Activated CD4-positive, alpha-beta T cell treated with anti-CD3 and anti-CD28 coated beads for 36 hours (primary cell): ENCODE measurements around the gene RNF41. TPM values are rescaled to one million over a fixed set of nuclear protein-coding genes. Genes with fewer than 3 reads are reported as not detected.
"Not testable (repeated sequence)": the region's sequence is repeated elsewhere in the genome, so short reads cannot be mapped to it uniquely, and the experiment has no call there.

Experiments
- ATAC-seq: fragments of 200-7000 bp; cut with Tn5 transposase; one replicate; pipeline ENCODE4 v1.10.0; 2021; ENCODE audit warnings: mild to moderate bottlenecking, moderate library complexity
- CTCF ChIA-PET: fragments of 350-600 bp; sonication (Branson Sonifier 250); formaldehyde crosslinking; loops from one replicate; lab custom pipeline; 2021; ENCODE audit warnings: antibody characterized with exemption; lab: Charles Lee
- POLR2A ChIA-PET: fragments of 350-600 bp; sonication (Branson Sonifier 250); formaldehyde crosslinking; loops from one replicate; lab custom pipeline; 2021; ENCODE audit warnings: antibody characterized with exemption, inconsistent platforms; lab: Charles Lee
- DNase-seq: peaks from one replicate; pipeline ENCODE4 v3.0.0-alpha.2; 2020
- H3K27ac Mint-ChIP-seq: one replicate; pipeline ENCODE4 v1.8.0; 2021; ENCODE audit warnings: mixed read lengths
- H3K27me3 Mint-ChIP-seq: one replicate; pipeline ENCODE4 v1.8.0; 2021; ENCODE audit warnings: mixed read lengths
- H3K36me3 Mint-ChIP-seq: one replicate; pipeline ENCODE4 v1.8.0; 2021; ENCODE audit warnings: low read depth, mixed read lengths
- H3K4me1 Mint-ChIP-seq: one replicate; pipeline ENCODE4 v1.8.0; 2021; ENCODE audit warnings: mixed read lengths
- H3K4me3 Mint-ChIP-seq: one replicate; pipeline ENCODE4 v1.8.0; 2021; ENCODE audit warnings: mild to moderate bottlenecking, moderate library complexity, mixed read lengths
- H3K9me3 Mint-ChIP-seq: one replicate; pipeline ENCODE4 v1.8.0; 2021; ENCODE audit warnings: low read depth, mixed read lengths
- intact Hi-C, 2 experiments: fragments of 100-400 bp; cut with DNase I in 1 of 2; cut with micrococcal nuclease in 1 of 2; formaldehyde crosslinking; loops; one replicate each; pipeline versions ENCODE4 v1.14.2 to v1.15.1; 2022 to 2024; cut with DNase I, micrococcal nuclease
- total RNA-seq, 2 experiments: library from RNA; stranded (reverse); gene quantifications; one replicate each; pipeline ENCODE4 v1.2.3, GENCODE V29; 2021

Gene RNF41
- total RNA-seq, 2 experiments from 2014 or later, result 25.2 to 28.8 TPM

- H3K4me3 Mint-ChIP-seq, H3K36me3 Mint-ChIP-seq, POLR2A ChIA-PET, H3K27me3 Mint-ChIP-seq, H3K4me1 Mint-ChIP-seq, ATAC-seq, H3K9me3 Mint-ChIP-seq, intact Hi-C loops, DNase-seq, H3K27ac Mint-ChIP-seq: not testable (repeated sequence)
- CTCF ChIA-PET, result interaction anchor here (0.7 to 3.4 kb wide), 5 partner anchors 9 to 89 kb away, joined by 3 to 10 read pairs (median 5); partner anchors contain the start of gene RNF41
Observed at GRCh38 chr12:56196818-56197550, 24.7 kb downstream of the RNF41 start.

GRCh38 chr12:56193025-56193578, 28.6 kb downstream of the RNF41 start:
- H3K4me1 Mint-ChIP-seq, result peaks cover 17% of the 10 kb centered on the region
- POLR2A ChIA-PET, result interaction anchor here (0.7 kb wide), 1 partner anchor 17 kb away, joined by 3 read pairs; no protein-coding TSS in a partner anchor

DNA sequence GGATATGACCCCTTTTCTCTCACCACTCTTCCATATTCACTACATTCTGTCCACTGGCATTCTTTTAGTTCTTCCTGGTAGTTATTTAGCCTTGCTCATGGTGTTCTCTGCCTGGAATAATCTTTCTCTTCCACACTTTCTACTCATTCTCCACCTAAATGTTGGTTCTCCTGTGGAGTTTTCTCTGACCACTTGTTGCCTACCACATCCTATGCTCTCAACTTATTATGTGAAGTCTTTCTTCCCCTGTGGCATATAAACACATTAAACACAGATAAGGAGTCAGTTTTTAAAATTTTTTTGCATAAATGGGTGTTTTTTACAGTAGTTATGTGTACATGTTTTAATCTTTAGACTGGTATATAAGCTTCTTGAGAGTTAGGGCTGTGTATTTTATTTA, 29.1 kb downstream of the RNF41 start:
- no peak overlapping the region for H3K4me3 Mint-ChIP-seq
- H3K9me3 Mint-ChIP-seq, result no peaks in the 10 kb centered on the region
- no peaks in the 10 kb centered on the region for H3K27me3 Mint-ChIP-seq
- intact Hi-C loops, result loop anchor here (2.0 to 5.0 kb wide), 4 partner anchors 66 to 380 kb away; partner anchors contain the start of genes ANKRD52 (in 1 of the 2) and COQ10A (in 1 of the 2)
- DNase-seq (no peak), ATAC-seq (no peak)
- peaks cover 23% of the 10 kb centered on the region for H3K4me1 Mint-ChIP-seq
- POLR2A ChIA-PET, result interaction anchor here (0.7 kb wide), 1 partner anchor 17 kb away, joined by 3 read pairs; no protein-coding TSS in a partner anchor
- CTCF ChIA-PET, result interaction anchor here (0.5 to 6.1 kb wide), 13 partner anchors 16 to 436 kb away, joined by 3 to 112 read pairs (median 5); partner anchors contain the start of genes COQ10A, ESYT1, RNF41 and ZC3H10
- H3K36me3 Mint-ChIP-seq, result peaks cover 9% of the 10 kb centered on the region
- no peak overlapping the region for H3K27ac Mint-ChIP-seq

More at GRCh38 chr12:56193025-56193578, 28.6 kb downstream of the RNF41 start:
- peak; percentile 88 for DNase-seq
- Mint-ChIP-seq H3K9me3 (no peaks in the 10 kb centered on the region), H3K4me3 (no peak overlapping the region), H3K27ac (peak overlapping the region; percentile 13), H3K27me3 (no peaks in the 10 kb centered on the region), H3K36me3 (peaks cover 4% of the 10 kb centered on the region)
- intact Hi-C loops, result loop anchor here (1.0 to 5.0 kb wide), 8 partner anchors 31 to 379 kb away; partner anchors contain the start of genes ANKRD52 (in 2 of the 2), NABP2 (in 2 of the 2), COQ10A (in 1 of the 2) and CS (in 1 of the 2)
- CTCF ChIA-PET, result interaction anchor here (0.6 to 6.1 kb wide), 13 partner anchors 15 to 436 kb away, joined by 3 to 112 read pairs (median 5); partner anchors contain the start of genes COQ10A, ESYT1, RNF41 and ZC3H10
- no peak for ATAC-seq

GRCh38 chr12:56190695-56191155, 31.0 kb downstream of the RNF41 start:
- ChIA-PET POLR2A (interaction anchor here (0.7 kb wide), 1 partner anchor 39 kb away, joined by 3 read pairs; no protein-coding TSS in a partner anchor), CTCF (interaction anchor here (0.6 to 6.1 kb wide), 14 partner anchors 10 to 270 kb away, joined by 3 to 112 read pairs (median 4); partner anchors contain the start of genes CS, ESYT1, RNF41 and STAT2)

DNA sequence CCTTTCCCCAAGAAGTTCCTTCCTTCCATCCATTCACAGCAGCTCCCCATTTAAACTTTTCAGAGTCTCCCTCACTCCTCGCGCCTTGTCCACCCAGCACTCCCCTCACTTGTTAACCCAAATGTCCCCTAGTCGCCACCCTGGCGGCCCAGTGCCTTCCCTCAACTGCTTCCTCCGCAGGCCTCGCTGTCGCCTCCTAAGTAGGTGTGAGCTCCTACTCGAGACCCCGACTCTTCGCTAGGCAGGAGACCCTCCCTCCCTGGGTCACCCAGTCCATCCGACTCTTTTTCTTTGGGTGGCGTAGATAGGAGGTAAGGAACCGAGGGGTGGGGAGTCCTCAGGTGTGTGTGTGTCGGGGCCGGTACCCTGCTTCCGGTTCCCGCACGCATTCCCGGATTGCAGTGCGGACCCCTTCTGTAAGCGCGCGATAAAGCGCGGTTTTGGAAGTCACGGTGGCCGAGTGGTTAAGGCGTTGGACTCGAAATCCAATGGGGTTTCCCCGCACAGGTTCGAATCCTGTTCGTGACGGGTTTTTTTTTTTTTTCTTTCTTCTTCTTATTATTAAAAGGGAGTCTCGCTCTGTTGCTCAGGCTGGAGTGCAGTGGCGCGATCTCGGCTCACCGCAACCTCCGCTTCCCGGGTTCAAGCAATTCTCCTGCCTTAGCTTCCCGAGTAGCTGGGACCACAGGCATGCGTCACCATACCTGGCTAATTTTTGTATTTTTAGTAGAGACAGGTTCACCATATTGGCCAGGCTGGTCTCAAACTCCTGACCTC, 31.6 kb downstream of the RNF41 start:
- ChIA-PET POLR2A (interaction anchor here (0.6 to 2.5 kb wide), 9 partner anchors 17 to 91 kb away, joined by 3 to 27 read pairs (median 4); partner anchors contain the start of genes ESYT1, PA2G4, RNF41 and ZC3H10), CTCF (interaction anchor here (0.6 to 6.1 kb wide), 38 partner anchors 10 to 452 kb away, joined by 3 to 112 read pairs (median 4); partner anchors contain the start of genes ANKRD52, CNPY2, COQ10A and ESYT1)
- intact Hi-C loops, result loop anchor here (1.0 to 10.0 kb wide), 14 partner anchors 32 to 452 kb away; partner anchors contain the start of genes MYL6B (in 2 of the 2), CS (in 1 of the 2), MYL6 (in 1 of the 2) and PA2G4 (in 1 of the 2)
- H3K36me3 Mint-ChIP-seq, result peaks cover 25% of the 10 kb centered on the region
- H3K27me3 Mint-ChIP-seq, result no peaks in the 10 kb centered on the region
- H3K4me1 Mint-ChIP-seq, result peaks cover 38% of the 10 kb centered on the region
- no peaks in the 10 kb centered on the region for H3K9me3 Mint-ChIP-seq
- peak overlapping the region; percentile 96 for H3K27ac Mint-ChIP-seq
- DNase-seq (peak; percentile 89), ATAC-seq (peak; percentile 48)
- H3K4me3 Mint-ChIP-seq, result peak overlapping the region; percentile 82

More at GRCh38 chr12:56190695-56191155, 31.0 kb downstream of the RNF41 start:
- Mint-ChIP-seq H3K4me1 (peaks cover 37% of the 10 kb centered on the region), H3K9me3 (no peaks in the 10 kb centered on the region), H3K4me3 (peak overlapping the region; percentile 82), H3K27me3 (no peaks in the 10 kb centered on the region), H3K27ac (peak overlapping the region; percentile 96), H3K36me3 (peaks cover 24% of the 10 kb centered on the region)
- DNase-seq (no peak), ATAC-seq (no peak)
- intact Hi-C loops, result loop anchor here (1.0 to 5.0 kb wide), 4 partner anchors 71 to 452 kb away; partner anchors contain the start of gene STAT2 (in 1 of the 2)

DNA sequence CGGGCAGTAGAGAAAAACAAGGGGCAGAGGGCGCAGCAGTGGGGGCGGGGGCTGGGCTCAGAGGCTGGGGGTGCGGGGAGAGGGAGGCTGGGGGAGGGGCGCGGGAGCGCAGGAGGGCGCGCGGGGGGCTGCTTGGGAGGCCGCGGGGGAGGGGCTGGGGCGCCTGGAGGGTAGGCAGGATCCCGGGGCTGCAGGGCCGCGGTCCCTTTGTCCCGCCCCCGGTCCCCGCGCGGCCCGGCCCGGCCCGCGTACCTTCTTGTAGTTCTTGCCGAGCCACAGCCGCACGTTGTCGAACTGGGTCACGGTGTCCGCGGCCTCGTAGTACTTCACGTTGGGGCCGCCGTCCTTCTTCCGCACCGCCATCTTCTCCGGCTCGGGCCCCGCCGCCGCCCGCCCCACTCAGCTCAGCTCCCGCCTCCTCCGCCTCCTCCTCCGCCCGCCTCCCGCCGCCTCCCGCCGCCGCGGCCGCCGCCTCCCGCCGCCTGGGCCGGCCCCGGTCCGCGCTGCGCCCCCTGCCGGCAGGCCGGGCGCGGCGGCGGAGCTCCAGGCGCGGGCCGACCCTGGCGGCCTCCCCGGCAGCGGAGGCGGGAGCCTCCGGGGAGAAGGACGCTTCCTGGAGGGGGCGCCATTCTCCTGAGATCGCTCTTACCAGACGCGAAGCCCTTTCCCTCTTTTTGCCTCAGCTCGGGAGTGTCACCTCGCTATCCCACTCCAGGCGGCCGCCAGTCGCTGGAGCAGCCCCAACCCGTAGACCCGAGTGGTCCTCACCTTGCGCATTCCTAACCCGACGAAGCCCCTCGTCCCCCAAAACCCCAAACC, 32.4 kb downstream of the RNF41 start, which contains the start of gene SMARCC2:
Gene SMARCC2 (minus strand): TSS at position 385 of the 819 bp plus-strand sequence. CDS start 22 bp downstream, at position 363.
- POLR2A ChIA-PET, result interaction anchor here (0.6 to 2.5 kb wide), 9 partner anchors 18 to 92 kb away, joined by 3 to 27 read pairs (median 6); partner anchors contain the start of genes ESYT1, PA2G4, RNF41 and ZC3H10
- CTCF ChIA-PET, result interaction anchor here (0.6 to 6.1 kb wide), 44 partner anchors 9 to 451 kb away, joined by 3 to 112 read pairs (median 4); partner anchors contain the start of genes ANKRD52, CNPY2, COQ10A and ESYT1

DNA sequence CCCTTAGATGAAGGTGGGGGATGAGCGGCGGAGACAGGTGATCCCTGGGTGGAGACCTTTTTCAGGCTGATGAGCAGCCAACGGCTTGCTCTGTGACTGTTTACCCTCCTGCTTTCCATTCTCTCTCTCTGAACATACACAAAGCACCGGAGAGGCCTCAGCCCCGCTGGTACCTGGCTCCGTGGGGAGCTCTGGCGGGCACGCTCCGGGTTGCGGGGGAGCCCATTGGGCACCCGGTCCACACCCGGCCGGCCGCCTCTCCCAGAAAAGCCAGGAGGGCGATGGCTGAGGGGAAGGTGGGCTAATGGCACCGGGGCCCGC, 33.0 kb downstream of the RNF41 start:
- Mint-ChIP-seq H3K9me3 (no peaks in the 10 kb centered on the region), H3K36me3 (peaks cover 35% of the 10 kb centered on the region), H3K27me3 (no peaks in the 10 kb centered on the region), H3K4me1 (peaks cover 38% of the 10 kb centered on the region), H3K4me3 (peak overlapping the region; percentile 82), H3K27ac (peak overlapping the region; percentile 85)
- ChIA-PET POLR2A (interaction anchor here (1.0 to 2.5 kb wide), 6 partner anchors 26 to 84 kb away, joined by 3 to 27 read pairs (median 10); partner anchors contain the start of genes ESYT1, PA2G4, RNF41 and ZC3H10), CTCF (interaction anchor here (0.9 to 6.1 kb wide), 18 partner anchors 8 to 450 kb away, joined by 3 to 112 read pairs (median 8); partner anchors contain the start of genes CNPY2, ESYT1, MYL6 and MYL6B)
- ATAC-seq (peak; percentile 1), DNase-seq (no peak)
- intact Hi-C loops, result loop anchor here (1.0 to 10.0 kb wide), 11 partner anchors 30 to 276 kb away; partner anchors contain the start of genes MYL6B (in 2 of the 2), CS (in 1 of the 2), MYL6 (in 1 of the 2) and PA2G4 (in 1 of the 2)

More for the DNA sequence above, 32.4 kb downstream of the RNF41 start, which contains the start of gene SMARCC2:
- intact Hi-C loops, result loop anchor here (1.0 to 10.0 kb wide), 11 partner anchors 31 to 275 kb away; partner anchors contain the start of genes MYL6B (in 2 of the 2), CS (in 1 of the 2), MYL6 (in 1 of the 2) and PA2G4 (in 1 of the 2)
- H3K27ac Mint-ChIP-seq, result peak within 1 kb of the TSS; percentile 96
- no peaks in the 10 kb centered on the region for H3K27me3 Mint-ChIP-seq
- peak within 1 kb of the TSS; percentile 82 for H3K4me3 Mint-ChIP-seq
- ATAC-seq (peak; percentile 82), DNase-seq (peak; percentile 94)
- H3K36me3 Mint-ChIP-seq, result peaks cover 32% of the 10 kb centered on the region
- peaks cover 38% of the 10 kb centered on the region for H3K4me1 Mint-ChIP-seq
- H3K9me3 Mint-ChIP-seq, result no peaks in the 10 kb centered on the region

DNA sequence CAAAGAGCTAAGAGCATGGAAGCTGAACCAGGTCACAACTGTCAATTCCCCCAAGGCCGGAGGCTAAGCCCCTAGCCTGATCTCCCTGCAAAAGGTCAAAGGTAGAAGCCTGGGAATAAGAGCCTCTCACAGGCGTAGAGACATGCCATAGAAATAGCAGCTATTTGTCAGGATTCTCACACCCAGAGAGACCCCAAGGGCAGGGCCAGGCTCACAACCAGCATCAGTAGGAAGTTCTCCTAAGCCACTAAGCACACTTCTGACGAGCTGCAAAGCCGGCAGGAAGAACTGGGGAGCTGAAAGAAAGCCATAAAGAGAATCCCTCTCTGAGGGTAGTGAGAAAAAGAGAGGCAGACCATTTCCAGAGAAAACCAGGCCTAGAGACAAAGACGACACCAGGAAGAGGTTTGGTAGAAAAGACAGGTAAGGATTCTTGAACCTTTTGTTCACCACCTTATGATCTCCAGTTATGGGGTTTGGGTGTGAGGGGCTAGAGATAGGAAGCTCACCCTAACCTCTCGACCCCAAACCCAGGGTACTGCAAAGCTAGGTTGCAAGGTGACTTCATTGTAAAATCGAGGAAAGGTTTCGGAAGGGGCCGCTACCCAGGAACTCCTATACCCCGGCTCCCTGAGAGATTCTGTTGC, 33.5 kb downstream of the RNF41 start:
- peak overlapping the region; percentile 85 for H3K27ac Mint-ChIP-seq
- no peak for DNase-seq
- intact Hi-C loops, result loop anchor here in 1 of 2 experiments (2.0 to 10.0 kb wide), 3 partner anchors 36 to 143 kb away; partner anchors contain the start of genes MYL6B and RPS26
- peak overlapping the region; percentile 82 for H3K4me3 Mint-ChIP-seq
- POLR2A ChIA-PET, result interaction anchor here (0.7 to 2.5 kb wide), 4 partner anchors 25 to 84 kb away, joined by 3 to 27 read pairs (median 7); partner anchors contain the start of genes PA2G4, RNF41 and ZC3H10
- H3K36me3 Mint-ChIP-seq, result peaks cover 36% of the 10 kb centered on the region
- no peaks in the 10 kb centered on the region for H3K27me3 Mint-ChIP-seq
- peaks cover 35% of the 10 kb centered on the region for H3K4me1 Mint-ChIP-seq
- H3K9me3 Mint-ChIP-seq, result no peaks in the 10 kb centered on the region
- CTCF ChIA-PET, result interaction anchor here (0.7 to 6.1 kb wide), 19 partner anchors 8 to 1825 kb away, joined by 3 to 112 read pairs (median 3); partner anchors contain the start of genes CNPY2, ESYT1, MYL6 and RNF41
- ATAC-seq, result no peak
